ENCODE results near the gene PCNX1.
A peak's percentile ranks its signal among the peaks of the same experiment; 100 is the strongest.
"Not testable (repeated sequence)": the region's sequence is repeated elsewhere in the genome, so short reads cannot be mapped to it uniquely, and the experiment has no call there.

The PCNX1 gene

DNA sequence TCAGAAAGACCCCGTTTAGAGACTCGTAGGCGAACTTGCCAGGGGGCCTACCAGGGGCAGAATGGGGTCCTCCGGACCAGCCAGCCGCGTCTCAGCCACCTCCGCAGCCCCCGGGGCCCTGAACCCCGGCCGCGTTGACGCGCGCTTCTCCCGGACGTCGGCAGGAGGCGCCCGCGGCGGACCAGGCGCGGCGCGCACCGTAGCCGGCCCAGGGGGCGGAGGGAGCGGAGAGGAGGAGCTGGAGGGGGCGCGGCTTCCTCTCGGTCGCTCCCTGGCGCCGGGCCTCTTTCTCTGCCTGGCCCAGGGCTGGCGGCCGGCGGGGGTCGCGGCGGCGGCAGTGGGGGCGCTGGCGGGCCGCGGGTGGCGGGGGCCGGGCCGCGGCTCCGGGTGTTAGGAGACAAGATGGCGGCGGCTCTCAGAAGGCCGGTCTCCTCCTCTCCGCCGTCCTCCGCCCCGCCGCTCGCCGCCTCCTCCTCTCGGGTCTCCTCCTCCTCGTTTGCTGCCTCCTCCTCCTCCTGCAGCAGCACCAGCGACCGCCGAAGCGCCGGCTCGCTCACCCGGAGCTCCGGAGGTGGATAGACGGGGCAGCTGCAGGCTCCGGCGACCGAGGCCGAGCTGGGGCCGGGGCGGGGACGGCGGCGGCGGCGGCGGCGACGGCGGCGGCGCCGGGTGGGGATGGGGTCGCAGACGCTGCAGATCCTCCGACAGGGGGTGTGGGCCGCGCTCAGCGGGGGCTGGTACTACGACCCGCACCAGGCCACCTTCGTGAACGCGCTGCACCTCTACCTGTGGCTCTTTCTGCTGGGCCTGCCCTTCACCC is at the start of gene PCNX1:
PCNX1 (plus strand) TSS at position 284 of the 820 bp plus-strand sequence; CDS start at position 676, 392 bp downstream.
- peak; percentile 36 for DNase-seq

DNA sequence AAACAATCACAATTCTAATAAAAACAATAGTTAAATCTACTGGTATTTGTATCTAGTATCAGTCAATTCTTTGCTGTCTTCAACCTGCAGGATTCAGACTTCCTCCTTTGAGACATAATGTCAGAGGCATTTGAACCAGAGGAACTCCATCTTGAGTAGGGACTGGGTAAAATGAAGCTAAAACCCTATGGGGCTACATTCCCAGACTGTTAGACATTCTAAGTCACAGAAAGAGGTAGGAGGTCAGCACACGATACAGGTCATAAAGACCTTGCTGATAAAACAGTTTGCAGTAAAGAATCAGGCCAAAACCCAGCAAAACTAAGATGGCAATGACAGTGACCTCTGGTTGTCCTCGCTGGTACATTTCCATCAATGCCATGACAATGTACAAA is 49.8 kb upstream of the PCNX1 start:
- no peak for DNase-seq

DNA sequence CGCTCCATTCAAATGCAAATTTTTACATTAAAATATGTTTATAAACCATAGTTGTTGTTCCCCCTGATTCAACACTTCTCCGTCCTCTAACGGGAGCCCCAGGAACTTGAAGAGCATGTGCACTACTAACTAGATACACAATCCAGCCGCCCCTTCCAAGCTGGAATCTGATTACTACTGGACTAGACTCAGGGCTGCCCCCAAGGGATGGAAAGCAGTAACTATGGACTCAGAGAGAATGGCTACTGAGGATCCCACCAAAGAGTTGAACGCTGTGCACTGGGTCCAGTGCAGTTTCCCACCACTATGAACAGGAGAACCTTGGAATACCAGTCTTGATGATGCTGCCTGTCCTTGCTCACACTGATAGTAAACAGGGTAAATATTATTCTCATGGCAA is 48.6 kb upstream of the PCNX1 start:
- DNase-seq: no peak

DNA sequence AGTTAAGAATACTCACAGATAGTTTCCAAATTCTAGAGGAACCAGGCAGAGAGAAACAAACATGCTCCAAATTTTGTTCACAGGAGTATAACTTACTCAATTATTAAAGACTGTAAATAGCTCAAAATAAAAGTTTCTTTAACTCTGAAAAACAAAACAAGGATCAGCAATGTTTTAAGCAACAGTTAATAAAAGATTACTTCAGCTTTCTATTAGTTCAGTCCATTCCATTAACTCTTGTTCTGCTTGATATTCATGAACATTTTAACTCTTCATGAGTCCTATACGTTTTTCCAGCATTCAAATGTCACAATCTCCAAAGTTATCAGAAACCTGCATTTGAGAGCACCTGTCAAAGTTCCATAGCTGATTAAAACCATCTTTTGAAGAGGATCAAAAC is 40.3 kb upstream of the PCNX1 start:
- DNase-seq: not testable (repeated sequence)

DNA sequence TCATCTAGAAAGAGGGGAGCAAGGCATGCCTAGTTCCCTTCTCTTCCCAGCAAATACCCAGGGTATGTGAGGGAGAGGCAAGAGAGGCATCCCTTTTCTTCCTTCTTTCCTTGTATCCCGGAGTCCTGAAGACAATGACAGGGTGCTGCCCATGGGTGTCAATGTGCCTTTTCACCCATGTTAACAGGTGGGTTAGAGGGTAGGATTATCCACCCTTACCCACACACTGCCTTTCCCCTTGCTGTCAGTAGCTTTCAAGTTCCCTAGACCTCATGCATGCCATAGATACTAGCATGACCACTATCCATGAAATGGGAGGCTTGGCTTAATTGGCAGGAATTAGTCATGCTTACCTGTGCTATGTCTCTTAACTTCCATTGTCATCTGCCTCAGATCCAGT is 36.3 kb upstream of the PCNX1 start:
- no peak for DNase-seq

DNA sequence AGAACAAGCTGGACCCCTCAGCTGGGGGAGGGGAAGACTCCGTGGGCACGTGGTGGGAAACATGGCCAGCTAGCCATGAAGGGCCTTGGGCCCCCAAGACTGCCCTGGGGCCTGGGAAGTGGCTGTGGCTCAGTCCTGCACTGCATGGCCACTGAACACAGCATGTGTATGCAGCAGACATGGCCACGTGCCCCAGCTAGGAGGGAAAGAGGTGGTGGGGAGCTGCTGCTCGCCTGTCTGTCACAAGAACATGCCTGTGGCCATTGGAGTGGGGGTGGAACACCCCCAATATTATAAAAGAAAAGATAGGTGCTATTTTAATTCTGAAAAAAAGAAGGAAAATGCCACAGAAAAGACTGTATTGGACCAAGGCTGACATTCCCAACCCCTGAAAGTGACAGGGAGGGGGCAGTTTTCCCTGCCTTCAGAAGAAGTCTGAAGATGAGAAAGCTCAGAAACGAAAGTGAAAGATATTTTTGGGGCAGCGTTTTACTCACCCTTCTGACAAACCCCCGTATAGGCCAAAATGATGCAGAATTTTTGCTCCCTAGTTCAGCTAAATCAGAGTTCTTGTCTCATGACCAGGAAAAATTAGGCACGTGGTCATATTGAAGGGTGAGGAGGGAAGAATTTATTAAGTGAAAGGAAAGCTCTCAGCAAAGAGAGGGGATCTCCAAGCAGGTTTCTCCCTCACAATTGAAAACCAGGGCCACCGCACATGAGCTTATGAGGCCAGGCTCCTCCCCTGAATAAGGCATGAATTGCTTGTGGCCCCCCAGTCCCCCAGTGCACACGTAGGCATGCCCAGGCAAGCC is 35.2 kb upstream of the PCNX1 start:
- no peak for DNase-seq

DNA sequence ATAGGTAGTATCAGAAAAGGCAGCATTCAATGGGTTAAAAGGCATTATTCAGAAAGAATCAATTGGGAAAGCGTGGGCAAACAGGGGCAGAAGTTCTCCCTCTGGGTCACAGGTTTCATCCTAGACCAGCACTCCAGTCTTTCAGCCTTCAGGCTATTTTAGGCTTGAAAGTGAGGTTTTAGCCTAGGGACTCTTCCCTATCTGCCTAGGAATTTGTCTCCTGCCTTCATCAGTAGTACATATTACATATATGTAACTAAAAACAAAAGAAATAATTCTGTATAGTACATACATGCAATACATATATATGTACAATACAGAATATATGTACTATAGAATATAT is 34.6 kb upstream of the PCNX1 start:
- no peak for DNase-seq

DNA sequence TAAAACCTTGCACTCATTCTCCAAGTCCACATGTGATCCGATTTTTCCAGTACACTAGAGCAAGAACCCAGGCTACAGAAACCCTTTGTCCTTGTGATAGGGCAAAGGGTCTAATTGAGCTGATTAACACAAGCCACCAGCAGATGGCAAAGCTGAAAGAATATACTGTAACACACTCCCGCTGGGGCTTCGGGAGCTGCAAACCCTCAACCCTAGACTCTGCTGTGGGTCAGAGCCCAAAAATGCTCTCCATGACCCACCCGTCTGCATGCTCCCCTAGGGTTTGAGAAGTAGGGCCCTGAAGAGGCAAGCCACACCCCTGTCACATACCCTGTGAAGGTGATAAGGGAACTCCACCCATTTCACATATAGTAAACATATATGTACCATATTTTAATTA is 33.6 kb upstream of the PCNX1 start:
- no peak for DNase-seq

DNA sequence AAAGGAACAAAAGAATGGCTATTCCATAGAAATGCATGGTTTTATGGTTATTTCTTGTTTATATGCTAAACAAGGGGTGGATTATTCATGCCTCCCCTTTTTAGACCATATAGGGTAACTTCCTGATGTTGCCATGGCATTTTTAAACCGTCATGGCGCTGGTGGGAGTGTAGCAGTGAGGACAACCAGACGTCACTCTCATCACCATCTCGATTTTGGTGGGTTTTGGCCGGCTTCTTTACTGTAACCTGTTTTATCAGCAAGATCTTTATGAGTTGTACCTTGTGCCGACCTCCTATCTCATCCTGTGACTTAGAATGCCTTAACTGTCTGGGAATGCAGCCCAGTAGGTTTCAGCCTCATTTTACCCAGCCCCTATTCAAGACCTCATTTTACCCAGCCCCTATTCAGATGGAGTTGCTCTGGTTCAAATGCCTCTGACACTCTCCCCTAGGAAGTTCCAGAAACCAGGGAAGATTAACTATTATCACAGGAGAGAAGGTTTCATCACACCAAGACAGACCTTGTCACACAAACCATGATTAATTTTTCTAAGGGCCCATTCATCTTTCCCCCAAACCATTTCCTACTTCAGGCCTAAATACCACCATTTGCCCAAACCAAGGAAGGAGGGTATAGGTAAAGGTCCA is 31.3 kb upstream of the PCNX1 start:
- DNase-seq: not testable (repeated sequence)

DNA sequence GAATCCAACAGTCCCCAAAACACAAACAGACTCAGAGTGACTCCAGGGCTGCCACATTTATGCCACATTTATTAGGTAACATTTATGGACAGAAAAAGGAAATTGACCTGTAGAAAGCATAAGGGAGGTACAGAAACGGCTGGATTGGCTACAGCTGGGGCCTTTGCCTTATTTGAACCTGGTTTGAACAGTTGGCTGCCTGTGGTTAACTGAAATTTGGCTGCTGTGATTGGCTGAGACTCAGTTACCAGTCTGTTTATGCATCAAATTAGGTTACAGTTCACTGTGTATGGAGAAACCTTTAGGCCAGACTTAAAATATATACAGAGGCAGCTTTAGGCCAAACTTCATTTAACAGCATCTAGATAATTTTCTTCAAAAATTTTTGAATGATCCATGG is 27.8 kb upstream of the PCNX1 start:
- no peak for DNase-seq

DNA sequence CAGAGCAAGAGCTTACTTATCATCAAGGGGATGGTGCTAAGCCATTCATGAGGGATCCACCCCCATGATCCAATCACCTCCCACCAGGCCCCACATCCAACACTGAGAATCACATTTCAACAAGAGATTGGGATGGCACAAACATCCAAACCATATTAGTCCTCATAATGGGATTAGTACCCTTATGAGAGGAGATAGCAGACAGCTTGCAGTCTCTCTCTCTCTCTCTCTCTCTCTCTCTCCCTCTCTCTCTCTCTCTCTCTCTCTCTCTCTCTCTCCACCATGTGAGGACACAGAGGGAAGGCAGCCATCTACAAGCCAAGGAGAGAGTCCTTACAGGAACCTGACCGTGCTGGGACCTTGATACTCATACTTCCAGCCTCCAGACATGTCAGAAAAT is 26.4 kb upstream of the PCNX1 start:
- DNase-seq: not testable (repeated sequence)

DNA sequence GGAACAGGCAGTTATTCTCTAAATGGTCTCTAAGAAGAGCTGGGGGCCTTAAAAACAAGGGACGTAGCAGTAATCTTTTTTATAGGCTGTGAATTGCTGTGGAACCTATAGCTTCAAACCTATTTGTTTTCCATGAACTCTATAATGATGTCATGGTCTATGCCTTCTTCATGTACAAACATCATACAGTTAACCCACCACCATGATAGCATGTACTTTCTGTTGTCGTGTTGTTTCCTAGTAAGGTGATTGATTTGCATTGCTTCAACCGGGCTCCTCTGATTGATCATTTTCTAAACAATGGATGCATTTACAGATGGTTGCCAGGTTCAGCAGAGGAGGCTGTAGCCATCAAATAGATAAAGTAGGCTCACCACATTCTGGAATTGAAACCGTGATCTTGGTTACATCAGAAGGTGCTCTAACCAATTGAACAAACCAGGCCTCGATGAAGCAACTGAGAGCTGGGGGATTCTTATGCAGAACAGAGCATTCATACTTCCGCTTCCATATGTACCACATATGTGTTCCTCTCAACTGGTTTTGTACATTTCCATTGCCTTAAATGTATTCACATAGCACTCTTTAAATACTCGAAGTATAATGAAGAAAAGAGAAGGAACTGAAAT is 25.6 kb upstream of the PCNX1 start:
- no peak for DNase-seq

DNA sequence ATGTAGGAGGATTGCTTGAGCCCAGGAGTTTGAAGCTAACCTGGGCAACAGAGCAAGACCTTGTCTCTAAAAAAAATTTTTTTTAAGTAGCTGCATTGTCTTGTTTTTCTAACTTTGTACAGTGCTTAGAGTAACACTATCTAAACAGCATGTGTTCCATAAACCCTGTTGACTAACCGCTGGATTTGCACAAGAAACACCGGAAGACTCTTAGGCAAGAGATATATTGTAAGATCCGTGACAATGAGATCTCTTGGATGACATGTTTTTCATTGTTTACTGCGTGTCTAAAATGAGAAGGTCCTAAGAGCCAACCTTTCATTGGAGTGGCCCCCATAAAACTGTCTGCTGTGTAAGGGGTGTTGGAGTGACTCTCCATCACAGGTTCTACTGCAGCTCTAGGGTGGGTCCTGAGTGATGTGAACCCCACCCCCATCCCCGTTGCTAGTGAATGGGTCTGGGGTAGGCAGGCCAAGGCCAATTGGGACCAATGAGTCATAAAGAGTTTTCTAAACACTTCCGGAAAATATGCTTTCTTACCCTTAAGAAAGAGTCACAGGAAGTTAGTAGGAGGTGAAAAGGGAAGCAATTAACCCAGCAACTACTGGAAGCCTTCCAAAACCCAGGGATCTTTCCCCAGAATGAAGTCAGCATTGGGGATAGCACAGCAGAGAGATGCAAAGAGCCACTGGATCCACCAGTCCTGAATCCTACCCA is 24.3 kb upstream of the PCNX1 start:
- no peak for DNase-seq

DNA sequence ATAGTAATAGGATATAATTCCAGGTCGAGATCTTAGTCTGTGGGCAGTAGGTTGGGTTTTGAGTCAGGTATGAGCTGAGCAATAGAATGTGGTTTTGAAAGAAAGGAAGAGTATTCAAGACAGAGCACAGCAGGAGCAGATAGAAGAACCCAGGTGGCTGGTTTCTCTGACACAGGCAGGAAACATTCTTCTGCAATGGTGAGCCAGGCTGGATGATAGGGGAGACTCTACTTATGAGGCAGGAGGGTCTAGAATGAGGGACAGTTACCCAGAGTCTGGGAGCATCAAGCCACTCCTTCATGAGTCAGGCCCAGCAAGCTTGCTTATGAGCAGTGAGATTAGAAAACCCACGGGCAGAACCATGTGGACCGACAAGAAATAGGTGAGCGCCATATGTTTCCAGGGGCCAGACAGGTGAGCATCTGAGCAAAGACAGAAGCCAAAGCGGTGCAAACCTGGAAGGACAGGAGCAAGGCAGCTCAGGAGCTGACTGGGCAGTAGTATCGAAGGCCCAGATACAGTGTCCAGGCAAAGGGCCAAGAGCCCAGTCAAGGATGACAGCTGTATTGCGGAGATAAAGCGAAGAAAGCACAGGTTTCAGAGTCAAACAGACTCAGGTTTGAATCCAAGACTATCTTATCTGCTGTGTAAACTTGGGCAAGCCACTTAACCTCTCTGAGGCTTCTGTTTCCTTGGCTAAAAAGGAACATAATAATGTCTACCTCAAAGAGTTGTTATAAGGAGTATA is 22.5 kb upstream of the PCNX1 start:
- DNase-seq: no peak

DNA sequence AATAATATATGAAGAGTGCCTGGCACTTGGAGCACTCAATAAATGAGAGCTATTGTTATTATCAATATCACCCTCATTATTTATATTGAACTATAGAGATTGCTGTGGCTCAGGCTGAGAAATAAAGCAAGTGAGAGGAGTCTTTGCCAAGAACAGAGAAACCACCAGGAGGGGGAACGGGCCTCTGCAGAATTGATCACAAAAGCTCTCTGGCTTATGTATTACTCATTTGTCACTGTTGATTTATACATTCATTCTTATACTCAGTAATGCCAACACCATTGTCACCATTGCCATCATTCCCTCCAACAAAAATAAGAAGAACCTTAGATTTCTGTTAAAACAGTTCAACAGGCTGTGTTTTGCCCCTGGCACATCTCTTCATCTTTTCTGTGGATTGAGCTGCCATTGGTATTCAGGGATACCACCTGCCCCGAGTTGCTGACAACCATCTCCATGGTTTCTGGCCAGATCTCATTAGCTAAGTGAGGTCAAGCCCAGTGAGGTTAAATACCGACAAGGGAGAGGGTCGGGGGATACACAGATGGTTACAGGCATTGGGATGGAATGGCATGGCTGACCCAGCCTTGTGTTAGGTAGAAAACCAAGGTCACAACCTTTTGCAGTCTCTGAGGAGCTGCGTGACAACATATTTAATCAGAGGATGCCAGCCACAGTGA is 21.8 kb upstream of the PCNX1 start:
- DNase-seq: no peak

DNA sequence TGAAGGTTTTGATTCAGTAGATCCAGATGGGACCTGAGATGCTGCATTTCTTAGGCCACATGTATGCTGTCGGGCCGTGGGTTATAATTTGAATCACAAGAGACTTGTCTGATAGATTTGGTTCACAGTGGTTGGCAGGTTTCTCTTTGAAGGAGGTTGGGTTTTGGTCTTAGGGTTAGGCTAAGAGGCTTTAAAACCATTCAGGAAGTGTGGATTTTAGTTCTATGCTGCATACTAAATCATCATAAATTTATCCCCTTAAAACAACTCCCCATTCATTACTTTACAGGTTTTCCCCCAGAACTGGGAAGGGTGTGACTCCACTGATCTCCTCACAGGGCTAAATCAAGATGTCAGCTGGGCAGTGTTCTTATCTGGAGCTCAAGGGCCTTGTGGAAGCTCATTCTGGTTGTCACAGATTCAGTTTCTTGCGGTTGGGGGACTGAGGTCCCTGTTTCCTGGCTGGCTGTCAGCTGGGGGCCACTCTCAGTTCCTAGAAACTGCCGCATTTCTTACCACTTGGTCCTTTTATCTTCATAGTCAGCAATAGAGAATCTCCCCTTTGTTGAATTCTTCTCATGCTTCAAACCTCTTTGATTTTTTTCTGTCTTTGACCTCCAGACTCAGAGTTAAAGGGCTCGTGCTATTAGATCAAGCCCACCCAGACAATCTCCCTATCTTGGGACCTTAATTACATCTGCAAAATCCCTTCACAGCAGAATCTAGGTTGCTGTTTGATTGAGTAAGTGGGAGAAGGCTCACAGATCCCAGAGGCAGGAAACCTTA is 20.6 kb upstream of the PCNX1 start:
- DNase-seq: no peak

DNA sequence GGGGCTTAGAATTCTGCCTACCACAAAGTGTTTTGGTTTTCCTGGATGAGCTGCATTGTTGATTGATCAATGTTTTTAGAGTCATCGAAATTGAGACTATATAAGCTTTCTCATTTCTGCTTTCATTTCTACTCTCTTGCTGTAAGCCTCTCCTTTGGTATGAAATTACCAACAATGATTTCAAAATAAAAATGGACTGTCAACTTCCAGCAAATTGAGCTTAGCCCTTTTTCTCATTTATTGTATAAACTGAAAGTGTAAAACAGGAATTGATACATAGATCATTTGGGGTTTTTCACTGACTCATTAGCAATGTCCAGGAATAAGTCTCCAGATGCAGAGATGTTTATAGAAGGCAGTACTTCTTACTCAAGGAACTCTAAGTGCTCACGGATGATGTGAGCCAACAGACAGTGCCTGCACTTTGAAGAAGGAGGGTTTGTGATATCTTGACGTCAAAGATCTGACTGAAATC is 20.0 kb upstream of the PCNX1 start:
- no peak for DNase-seq

DNA sequence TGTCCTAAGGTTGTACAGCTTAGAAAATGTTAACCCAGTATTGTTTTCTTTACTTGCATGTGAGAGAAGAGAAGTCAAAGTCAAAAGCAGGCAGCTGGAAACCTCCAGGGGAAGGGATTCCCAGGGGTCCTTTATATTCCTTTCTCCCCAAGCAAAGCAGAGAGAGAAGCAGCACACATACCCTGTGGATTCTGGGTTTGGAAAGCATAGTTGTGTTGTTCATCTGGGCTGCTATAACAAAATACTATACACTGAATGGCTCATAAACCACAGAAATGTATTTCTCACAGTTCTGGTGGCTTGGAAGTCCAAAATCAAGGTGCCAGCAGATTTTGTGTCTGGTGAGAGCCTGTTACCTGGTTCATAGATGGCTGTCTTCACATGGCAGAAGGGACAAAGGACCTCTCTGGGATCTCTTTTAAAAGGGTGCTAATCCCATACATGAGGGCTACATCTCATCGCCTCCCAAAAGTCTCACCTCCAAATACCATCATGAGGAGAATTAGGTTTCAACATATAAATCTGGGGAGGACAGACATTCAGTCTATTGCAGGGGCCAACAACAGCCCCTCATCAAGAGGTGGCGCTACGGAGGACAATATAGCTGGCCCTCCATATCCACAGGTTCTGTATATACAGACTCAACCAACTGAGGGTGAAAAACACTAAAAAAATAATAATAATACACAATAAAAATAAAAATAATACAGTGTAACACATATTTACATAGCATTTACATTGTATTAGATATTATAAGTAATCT is 19.3 kb upstream of the PCNX1 start:
- no peak for DNase-seq

DNA sequence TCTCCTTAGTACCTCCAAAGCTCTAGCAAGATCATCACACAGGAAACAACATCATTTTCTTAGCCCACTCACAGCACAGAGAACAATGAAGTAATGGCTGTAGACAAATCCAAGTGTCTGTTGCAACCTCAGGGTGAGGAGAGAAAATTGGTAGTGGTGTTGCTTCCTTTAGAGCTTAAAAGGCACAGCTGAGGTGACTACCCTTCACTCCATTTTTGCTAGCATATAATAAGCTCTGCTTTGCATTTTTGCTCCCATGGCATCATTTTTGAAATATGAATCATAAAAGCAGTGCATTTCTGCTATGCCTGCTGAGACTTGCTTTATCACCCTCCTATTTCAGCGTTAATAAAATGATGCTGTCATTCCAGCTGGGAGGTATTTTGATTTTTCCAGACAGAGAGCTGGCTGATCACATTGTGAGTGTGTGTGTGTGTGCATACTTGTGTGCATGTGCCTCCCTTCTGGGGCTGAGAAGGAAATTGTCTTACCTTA is 18.5 kb upstream of the PCNX1 start:
- DNase-seq: no peak
